Smooth muscle cell (in vitro differentiated cells): Measurements from ENCODE around the gene PHYKPL. TPM values are rescaled to one million over a fixed set of nuclear protein-coding genes. Genes with fewer than 3 reads are reported as not detected.

Experiments used
- DNase-seq: peaks from one replicate; lab custom pipeline; 2025; ENCODE audit not compliant: unreplicated experiment; lab: John Stamatoyannopoulos, UW
- H2AFZ ChIP-seq: fragments of 200-600 bp; sonication (generic); 2 replicates; pipeline ENCODE4 v1.6.0; 2016; ENCODE audit warnings: antibody characterized with exemption, low read depth, mild to moderate bottlenecking
- H3F3A ChIP-seq: fragments of 200-600 bp; sonication (generic); 2 replicates; pipeline ENCODE4 v1.6.0; 2017; ENCODE audit warnings: antibody characterized with exemption, low read depth
- H3K27ac ChIP-seq: fragments of 200-600 bp; sonication (generic); 2 replicates; pipeline ENCODE4 v1.5.1; 2016; ENCODE audit warnings: low read depth, mild to moderate bottlenecking
- H3K27me3 ChIP-seq: fragments of 200-600 bp; sonication (generic); 2 replicates; pipeline ENCODE4 v1.6.1; 2016; ENCODE audit warnings: low read depth, mild to moderate bottlenecking
- H3K36me3 ChIP-seq: fragments of 200-600 bp; sonication (generic); 2 replicates; pipeline ENCODE4 v1.5.1; 2016; ENCODE audit warnings: low read depth
- H3K4me1 ChIP-seq: fragments of 200-600 bp; sonication (generic); 2 replicates; pipeline ENCODE4 v1.5.1; 2016; ENCODE audit warnings: low read depth
- H3K4me2 ChIP-seq: fragments of 200-600 bp; sonication (generic); 2 replicates; pipeline ENCODE4 v1.6.0; 2016; ENCODE audit warnings: mild to moderate bottlenecking
- H3K4me3 ChIP-seq: fragments of 200-600 bp; sonication (generic); 2 replicates; pipeline ENCODE4 v1.5.1; 2016; ENCODE audit warnings: mild to moderate bottlenecking
- H3K79me2 ChIP-seq: fragments of 200-600 bp; sonication (generic); 2 replicates; pipeline ENCODE4 v1.6.0; 2016; ENCODE audit warnings: low read depth, mild to moderate bottlenecking
- H3K9ac ChIP-seq: fragments of 200-600 bp; sonication (generic); 2 replicates; pipeline ENCODE4 v1.6.0; 2016; ENCODE audit warnings: low read depth
- H3K9me3 ChIP-seq: fragments of 200-600 bp; sonication (generic); replicated peaks from 2 replicates; pipeline ENCODE4 v1.5.1; 2016; ENCODE audit warnings: low read depth
- H4K20me1 ChIP-seq: fragments of 200-600 bp; sonication (generic); 2 replicates; pipeline ENCODE4 v1.6.0; 2016; ENCODE audit warnings: low read depth
- WGBS: methylation state at CpG from one replicate; pipeline ENCODE4 v1.1.7; 2016; ENCODE audit warnings: low lambda C conversion rate; 5-methylcytosine and 5-hydroxymethylcytosine counted together
- polyA plus RNA-seq: library from polyadenylated mRNA; unstranded; fragments of >200 nt; fragmentation: Nextera tagmentation; extraction: Ambion mirVana; gene quantifications from 2 replicates; pipeline ENCODE4 v1.2.1, GENCODE V29; 2016
- total RNA-seq: library from RNA; depleted of rRNA; stranded (reverse); fragments of >200 nt; gene quantifications from 2 replicates; pipeline ENCODE4 v1.2.3, GENCODE V29; 2014
- TF ChIP-seq, protein P1 (sequence below): fragments of 200-600 bp; sonication (generic); IDR thresholded peaks from 2 replicates; pipeline ENCODE4 v1.5.1; 2017; ENCODE audit warnings: borderline replicate concordance, mild to moderate bottlenecking, antibody characterized with exemption; ENCODE audit not compliant: insufficient read depth, poor library complexity, severe bottlenecking

The PHYKPL gene
- total and polyA plus RNA-seq, 2 experiments from 2014 or later: 15.7 to 27.8 TPM

DNA sequence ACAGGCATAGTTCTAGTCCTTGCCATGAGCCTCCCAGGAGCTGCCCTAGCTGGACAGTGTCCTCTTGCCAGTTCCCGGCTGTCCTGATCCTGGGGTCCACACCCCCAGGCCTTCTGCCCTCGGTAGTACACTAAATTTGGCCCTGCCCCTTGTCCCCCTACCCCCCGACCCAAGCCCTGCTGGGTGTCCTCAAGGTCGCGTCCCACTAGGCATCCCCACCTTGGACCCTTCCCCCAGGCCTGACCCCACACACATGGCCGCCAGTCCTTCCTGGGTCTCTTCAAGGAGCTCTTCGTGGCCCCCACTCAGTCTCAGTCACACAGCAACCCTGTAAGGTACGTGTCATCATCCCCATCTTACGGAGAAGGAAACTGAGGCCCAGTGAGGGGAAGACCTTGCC, 40.0 kb upstream of the PHYKPL start:
- H2AFZ ChIP-seq: no peak overlapping the region
- no peak overlapping the region for H3K9ac ChIP-seq
- no peaks in the 10 kb centered on the region for H3K36me3 ChIP-seq
- no peaks in the 10 kb centered on the region for H3K9me3 ChIP-seq
- H3K4me1 ChIP-seq: no peaks in the 10 kb centered on the region
- H3K4me3 ChIP-seq: no peak overlapping the region
- H3K27me3 ChIP-seq: no peaks in the 10 kb centered on the region
- no peaks in the 10 kb centered on the region for H3F3A ChIP-seq
- DNase-seq: no peak
- H4K20me1 ChIP-seq: no peaks in the 10 kb centered on the region
- TF ChIP-seq, protein P1, sequence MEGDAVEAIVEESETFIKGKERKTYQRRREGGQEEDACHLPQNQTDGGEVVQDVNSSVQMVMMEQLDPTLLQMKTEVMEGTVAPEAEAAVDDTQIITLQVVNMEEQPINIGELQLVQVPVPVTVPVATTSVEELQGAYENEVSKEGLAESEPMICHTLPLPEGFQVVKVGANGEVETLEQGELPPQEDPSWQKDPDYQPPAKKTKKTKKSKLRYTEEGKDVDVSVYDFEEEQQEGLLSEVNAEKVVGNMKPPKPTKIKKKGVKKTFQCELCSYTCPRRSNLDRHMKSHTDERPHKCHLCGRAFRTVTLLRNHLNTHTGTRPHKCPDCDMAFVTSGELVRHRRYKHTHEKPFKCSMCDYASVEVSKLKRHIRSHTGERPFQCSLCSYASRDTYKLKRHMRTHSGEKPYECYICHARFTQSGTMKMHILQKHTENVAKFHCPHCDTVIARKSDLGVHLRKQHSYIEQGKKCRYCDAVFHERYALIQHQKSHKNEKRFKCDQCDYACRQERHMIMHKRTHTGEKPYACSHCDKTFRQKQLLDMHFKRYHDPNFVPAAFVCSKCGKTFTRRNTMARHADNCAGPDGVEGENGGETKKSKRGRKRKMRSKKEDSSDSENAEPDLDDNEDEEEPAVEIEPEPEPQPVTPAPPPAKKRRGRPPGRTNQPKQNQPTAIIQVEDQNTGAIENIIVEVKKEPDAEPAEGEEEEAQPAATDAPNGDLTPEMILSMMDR: no peak
- H3K4me2 ChIP-seq: no peak overlapping the region
- WGBS: 97% methylated on average over 9 of the region's 9 CpGs
- H3K27ac ChIP-seq: no peak overlapping the region
- no peaks in the 10 kb centered on the region for H3K79me2 ChIP-seq

DNA sequence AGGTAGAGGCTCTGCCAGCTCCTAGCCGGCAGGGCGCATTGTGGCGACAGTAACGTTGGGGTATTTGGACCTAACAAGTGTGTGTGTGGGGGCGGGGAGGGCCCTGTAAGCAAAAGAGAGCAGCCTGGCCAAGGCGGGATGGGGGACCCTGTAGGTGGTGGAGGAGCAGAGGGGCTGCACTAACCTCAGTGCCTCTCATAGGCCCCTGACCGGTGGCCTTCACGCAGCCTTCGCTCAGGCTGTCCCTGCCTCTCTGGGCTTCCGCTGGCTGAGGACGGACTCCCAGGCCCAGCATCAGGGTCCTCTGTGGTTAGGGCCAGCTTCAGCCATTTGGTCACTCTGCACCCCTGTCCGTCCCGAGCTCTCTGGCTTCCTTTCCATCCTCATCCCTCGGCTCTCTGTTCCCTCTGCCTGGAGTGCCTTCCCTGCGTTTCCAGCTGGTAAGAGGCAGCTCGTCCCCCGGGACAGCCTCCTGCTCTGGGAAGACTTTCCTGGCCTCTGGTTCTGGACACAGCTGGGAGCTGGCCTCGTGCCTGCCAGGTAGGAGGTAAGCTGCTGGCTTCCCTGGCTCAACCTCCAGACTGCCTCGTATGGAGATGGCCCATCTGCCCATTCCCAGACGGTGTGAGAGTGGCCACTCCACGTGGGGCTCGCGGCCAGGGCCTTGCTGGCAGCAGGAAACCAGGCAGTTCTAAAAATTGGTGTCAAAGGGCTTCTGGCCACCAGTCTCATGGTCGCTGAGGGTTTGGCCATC, 39.3 kb upstream of the PHYKPL start:
- H3K9ac ChIP-seq: no peak overlapping the region
- H3K27me3 ChIP-seq: no peaks in the 10 kb centered on the region
- TF ChIP-seq, protein P1: no peak
- no peaks in the 10 kb centered on the region for H3K79me2 ChIP-seq
- no peaks in the 10 kb centered on the region for H3K36me3 ChIP-seq
- no peaks in the 10 kb centered on the region for H3K9me3 ChIP-seq
- no peak overlapping the region for H3K27ac ChIP-seq
- no peaks in the 10 kb centered on the region for H3F3A ChIP-seq
- no peaks in the 10 kb centered on the region for H4K20me1 ChIP-seq
- H3K4me1 ChIP-seq: no peaks in the 10 kb centered on the region
- DNase-seq: no peak
- H3K4me2 ChIP-seq: no peak overlapping the region
- no peak overlapping the region for H3K4me3 ChIP-seq
- 90% methylated on average over 22 of the region's 24 CpGs for WGBS
- H2AFZ ChIP-seq: no peak overlapping the region

DNA sequence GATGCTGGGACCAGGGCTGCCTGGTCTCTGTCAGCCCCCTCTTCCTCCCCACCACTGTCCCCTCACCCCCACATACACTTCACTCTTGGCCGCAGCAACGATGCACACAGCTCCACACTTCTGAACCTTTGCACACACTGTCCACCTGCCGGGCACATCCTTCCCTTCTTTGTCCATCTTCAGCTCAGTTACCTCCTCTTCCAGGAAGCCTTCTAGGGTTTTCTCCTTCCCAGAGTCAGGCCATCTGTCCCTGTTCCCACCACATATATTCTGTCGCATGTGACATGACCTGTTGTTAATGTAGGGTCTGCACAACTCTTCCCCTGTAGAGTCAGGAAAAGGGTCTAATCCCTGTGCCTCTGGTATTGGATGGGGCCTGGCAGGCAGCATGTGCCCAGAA, 38.6 kb upstream of the PHYKPL start:
- Histone ChIP-seq H4K20me1 (no peaks in the 10 kb centered on the region), H3K36me3 (no peaks in the 10 kb centered on the region), H3K27ac (no peak overlapping the region), H3K9ac (no peak overlapping the region), H2AFZ (no peak overlapping the region), H3K9me3 (no peaks in the 10 kb centered on the region), H3K27me3 (no peaks in the 10 kb centered on the region), H3K79me2 (no peaks in the 10 kb centered on the region), H3K4me1 (no peaks in the 10 kb centered on the region), H3K4me2 (no peak overlapping the region), H3K4me3 (no peak overlapping the region), H3F3A (no peaks in the 10 kb centered on the region)
- WGBS: 97% methylated on average over 4 of the region's 4 CpGs
- TF ChIP-seq, protein P1: no peak
- DNase-seq: no peak

DNA sequence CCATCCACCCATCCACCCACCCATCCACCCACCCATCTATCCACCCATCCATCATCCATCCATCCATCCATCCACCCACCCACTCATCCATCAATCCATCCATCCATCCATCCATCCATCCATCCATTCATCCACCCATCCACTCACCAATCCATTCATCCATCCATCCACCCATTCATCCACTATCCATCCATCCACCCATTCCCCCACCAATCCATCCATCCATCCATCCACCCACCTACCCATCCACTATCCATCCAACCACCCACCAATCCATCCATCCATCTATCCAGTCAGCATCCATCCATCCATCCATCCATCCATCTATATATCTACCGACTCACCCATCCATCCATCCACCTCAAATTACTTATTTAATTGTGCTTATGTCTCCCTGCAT, 36.9 kb upstream of the PHYKPL start:
- TF ChIP-seq, protein P1: no peak
- Histone ChIP-seq H3K79me2 (no peaks in the 10 kb centered on the region), H3K9me3 (no peaks in the 10 kb centered on the region), H4K20me1 (no peaks in the 10 kb centered on the region), H3K9ac (no peak overlapping the region), H3K4me2 (no peak overlapping the region), H3K4me1 (no peaks in the 10 kb centered on the region), H2AFZ (no peak overlapping the region), H3K27me3 (no peaks in the 10 kb centered on the region), H3K36me3 (no peaks in the 10 kb centered on the region), H3K27ac (no peak overlapping the region), H3K4me3 (no peak overlapping the region), H3F3A (no peaks in the 10 kb centered on the region)
- DNase-seq: no peak
- WGBS: 94% methylated on average over 1 of the region's 1 CpG
